GM18511 (cell line): ENCODE data around the gene HERPUD2.

Experiments used
- ATAC-seq: cut with Tn5 transposase; IDR thresholded peaks from one replicate; pipeline ENCODE4 v1.9.1; 2021; ENCODE audit warnings: mild to moderate bottlenecking, moderate library complexity; ENCODE audit not compliant: unreplicated experiment

The HERPUD2 gene

GRCh38 chr7:35694784-35695472 is at the start of gene HERPUD2:
Gene HERPUD2 (minus strand): TSS chr7:35695135. CDS start chr7:35694330, 805 bp downstream.
- ATAC-seq: peak; percentile 91

GRCh38 chr7:35738889-35739288 is 44.0 kb upstream of the HERPUD2 start:
- no peak for ATAC-seq

- no peak for ATAC-seq
Observed at GRCh38 chr7:35736725-35737124, 41.8 kb upstream of the HERPUD2 start.

GRCh38 chr7:35735396-35735795 is 40.5 kb upstream of the HERPUD2 start:
- no peak for ATAC-seq

- ATAC-seq: no peak
Observed at GRCh38 chr7:35734001-35734483, 39.1 kb upstream of the HERPUD2 start.

GRCh38 chr7:35731349-35731748 is 36.4 kb upstream of the HERPUD2 start:
- no peak for ATAC-seq

GRCh38 chr7:35729061-35729783 is 34.3 kb upstream of the HERPUD2 start:
- peak; percentile 64 for ATAC-seq

- ATAC-seq: no peak
Observed at GRCh38 chr7:35728412-35729060, 33.6 kb upstream of the HERPUD2 start.

GRCh38 chr7:35727571-35727970 is 32.6 kb upstream of the HERPUD2 start:
- peak; percentile 13 for ATAC-seq

GRCh38 chr7:35726654-35727053 is 31.7 kb upstream of the HERPUD2 start:
- no peak for ATAC-seq

GRCh38 chr7:35725280-35725680 is 30.3 kb upstream of the HERPUD2 start:
- ATAC-seq: peak; percentile 55

- ATAC-seq: no peak
Observed at GRCh38 chr7:35723011-35723410, 28.1 kb upstream of the HERPUD2 start.

- no peak for ATAC-seq
Observed at GRCh38 chr7:35722054-35722849, 27.3 kb upstream of the HERPUD2 start.

GRCh38 chr7:35721288-35721687 is 26.4 kb upstream of the HERPUD2 start:
- no peak for ATAC-seq

GRCh38 chr7:35720849-35721248 is 25.9 kb upstream of the HERPUD2 start:
- no peak for ATAC-seq

GRCh38 chr7:35720032-35720431 is 25.1 kb upstream of the HERPUD2 start:
- no peak for ATAC-seq

GRCh38 chr7:35718047-35718446 is 23.1 kb upstream of the HERPUD2 start:
- ATAC-seq: no peak

- ATAC-seq: no peak
Observed at GRCh38 chr7:35717516-35717915, 22.6 kb upstream of the HERPUD2 start.

GRCh38 chr7:35717013-35717412 is 22.1 kb upstream of the HERPUD2 start:
- no peak for ATAC-seq

GRCh38 chr7:35716038-35716803 is 21.3 kb upstream of the HERPUD2 start:
- no peak for ATAC-seq
